ENCODE results near the gene GDPD5. TPM values are rescaled to one million over a fixed set of nuclear protein-coding genes. Genes with fewer than 3 reads are reported as not detected.

GDPD5 gene
- total and polyA plus RNA-seq, 12 donors, result 4.1 to 110 (median 14.5) TPM

GRCh38 chr11:75538150-75538942 lies 12.6 kb upstream of the GDPD5 start:
- intact Hi-C loops (cut with DNase I), result loop anchor here in 1 of 2 donors (10.0 kb wide), 1 partner anchor 254 kb away; no protein-coding TSS in a partner anchor
- 72 to 76% (median 73%) methylated on average over 11 of the region's 11 CpGs for WGBS, 4 donors

GRCh38 chr11:75537740-75538139 lies 12.0 kb upstream of the GDPD5 start:
- intact Hi-C loops (cut with DNase I), result loop anchor here in 1 of 2 donors (10.0 kb wide), 1 partner anchor 253 kb away; no protein-coding TSS in a partner anchor
- Histone ChIP-seq H3K4me1 (replicated peaks in 1 of 2) (no peaks in the 10 kb centered on the region), H3K27ac (no peak overlapping the region), H3K36me3 (replicated peaks in 1 of 2) (no peaks in the 10 kb centered on the region), H3K9me3 (replicated peaks in 1 of 3) (no peaks in the 10 kb centered on the region), H3K4me3 (no peak overlapping the region), H3K27me3 (no peaks in the 10 kb centered on the region)
- WGBS, 4 donors, result 73 to 79% (median 77%) methylated on average over 5 of the region's 5 CpGs
- DNase-seq, result no peak
- TF ChIP-seq POLR2A (IDR thresholded peaks at IDR 0.05) (no peak), CTCF (IDR thresholded peaks at IDR 0.05) (no peak)

More at GRCh38 chr11:75538150-75538942, 12.6 kb upstream of the GDPD5 start:
- Histone ChIP-seq H3K36me3 (replicated peaks in 1 of 2) (no peaks in the 10 kb centered on the region), H3K9me3 (replicated peaks in 1 of 3) (no peaks in the 10 kb centered on the region), H3K27ac (no peak overlapping the region), H3K4me3 (no peak overlapping the region), H3K4me1 (replicated peaks in 1 of 2) (no peaks in the 10 kb centered on the region), H3K27me3 (no peaks in the 10 kb centered on the region)
- DNase-seq, result no peak
- TF ChIP-seq POLR2A (IDR thresholded peaks at IDR 0.05) (no peak), CTCF (IDR thresholded peaks at IDR 0.05) (no peak)

- intact Hi-C loops (cut with DNase I), result loop anchor here in 1 of 2 donors (10.0 kb wide), 1 partner anchor 252 kb away; no protein-coding TSS in a partner anchor
- 62 to 75% (median 72%) methylated on average over 10 to 13 of the region's 13 CpGs for WGBS, 4 donors
- Histone ChIP-seq H3K4me1 (replicated peaks in 1 of 2) (no peaks in the 10 kb centered on the region), H3K9me3 (replicated peaks in 1 of 3) (no peaks in the 10 kb centered on the region), H3K27ac (no peak overlapping the region), H3K36me3 (replicated peaks in 1 of 2) (no peaks in the 10 kb centered on the region), H3K27me3 (no peaks in the 10 kb centered on the region), H3K4me3 (no peak overlapping the region)
- peak in 1 of 7 donors; percentile 32 for DNase-seq
- TF ChIP-seq CTCF (IDR thresholded peaks at IDR 0.05), result no peak
- no peak for TF ChIP-seq POLR2A (IDR thresholded peaks at IDR 0.05)
These were observed 11.3 kb upstream of the GDPD5 start for GRCh38 chr11:75536786-75537641.

- no peak overlapping the region for H3K27ac ChIP-seq
- H3K9me3 ChIP-seq (replicated peaks in 1 of 3), result no peaks in the 10 kb centered on the region
- WGBS, 4 donors, result 62 to 83% (median 73%) methylated on average over 1 of the region's 1 CpG
- no peak for DNase-seq
- no peak overlapping the region for H3K4me3 ChIP-seq
- no peaks in the 10 kb centered on the region for H3K36me3 ChIP-seq (replicated peaks in 1 of 2)
- no peaks in the 10 kb centered on the region for H3K27me3 ChIP-seq
- TF ChIP-seq POLR2A (IDR thresholded peaks at IDR 0.05) (no peak), CTCF (IDR thresholded peaks at IDR 0.05) (no peak)
- intact Hi-C loops (cut with DNase I), result loop anchor here in 1 of 2 donors (10.0 kb wide), 1 partner anchor 250 kb away; no protein-coding TSS in a partner anchor
- no peaks in the 10 kb centered on the region for H3K4me1 ChIP-seq (replicated peaks in 1 of 2)
These were observed 9.3 kb upstream of the GDPD5 start for GRCh38 chr11:75535071-75535470.

Measured in adrenal gland (tissue), 12 donors.